Measurements from ENCODE around the gene S100A5. TPM values are rescaled to one million over a fixed set of nuclear protein-coding genes. Genes with fewer than 3 reads are reported as not detected.

S100A5 gene
- total and polyA plus RNA-seq, 10 of the 15 experiments (the other 5 are each of a cell fraction or from before 2014, with no cell fraction given), result 0.47 to 0.75 (median 0.56) TPM; not detected in 6

DNA sequence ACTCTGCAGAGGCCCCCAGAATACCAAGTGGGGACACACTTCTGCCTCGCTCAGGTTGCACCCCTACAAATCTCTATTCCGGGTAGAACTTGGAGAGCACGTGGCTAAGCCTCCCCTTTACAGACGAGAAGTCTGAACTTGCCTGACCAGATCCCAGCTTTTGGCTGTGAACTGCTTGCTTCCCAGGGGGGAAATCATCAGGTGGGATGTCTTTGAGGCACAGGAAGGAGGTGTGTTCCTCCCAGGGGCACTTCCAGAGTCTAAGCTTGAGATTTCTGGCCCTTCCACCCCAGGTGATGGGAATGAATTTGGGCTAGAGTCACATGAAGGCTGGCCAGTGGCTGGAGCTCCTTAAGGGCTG is 9.6 kb upstream of the S100A5 start (continued):
- TF ChIP-seq, protein P1, sequence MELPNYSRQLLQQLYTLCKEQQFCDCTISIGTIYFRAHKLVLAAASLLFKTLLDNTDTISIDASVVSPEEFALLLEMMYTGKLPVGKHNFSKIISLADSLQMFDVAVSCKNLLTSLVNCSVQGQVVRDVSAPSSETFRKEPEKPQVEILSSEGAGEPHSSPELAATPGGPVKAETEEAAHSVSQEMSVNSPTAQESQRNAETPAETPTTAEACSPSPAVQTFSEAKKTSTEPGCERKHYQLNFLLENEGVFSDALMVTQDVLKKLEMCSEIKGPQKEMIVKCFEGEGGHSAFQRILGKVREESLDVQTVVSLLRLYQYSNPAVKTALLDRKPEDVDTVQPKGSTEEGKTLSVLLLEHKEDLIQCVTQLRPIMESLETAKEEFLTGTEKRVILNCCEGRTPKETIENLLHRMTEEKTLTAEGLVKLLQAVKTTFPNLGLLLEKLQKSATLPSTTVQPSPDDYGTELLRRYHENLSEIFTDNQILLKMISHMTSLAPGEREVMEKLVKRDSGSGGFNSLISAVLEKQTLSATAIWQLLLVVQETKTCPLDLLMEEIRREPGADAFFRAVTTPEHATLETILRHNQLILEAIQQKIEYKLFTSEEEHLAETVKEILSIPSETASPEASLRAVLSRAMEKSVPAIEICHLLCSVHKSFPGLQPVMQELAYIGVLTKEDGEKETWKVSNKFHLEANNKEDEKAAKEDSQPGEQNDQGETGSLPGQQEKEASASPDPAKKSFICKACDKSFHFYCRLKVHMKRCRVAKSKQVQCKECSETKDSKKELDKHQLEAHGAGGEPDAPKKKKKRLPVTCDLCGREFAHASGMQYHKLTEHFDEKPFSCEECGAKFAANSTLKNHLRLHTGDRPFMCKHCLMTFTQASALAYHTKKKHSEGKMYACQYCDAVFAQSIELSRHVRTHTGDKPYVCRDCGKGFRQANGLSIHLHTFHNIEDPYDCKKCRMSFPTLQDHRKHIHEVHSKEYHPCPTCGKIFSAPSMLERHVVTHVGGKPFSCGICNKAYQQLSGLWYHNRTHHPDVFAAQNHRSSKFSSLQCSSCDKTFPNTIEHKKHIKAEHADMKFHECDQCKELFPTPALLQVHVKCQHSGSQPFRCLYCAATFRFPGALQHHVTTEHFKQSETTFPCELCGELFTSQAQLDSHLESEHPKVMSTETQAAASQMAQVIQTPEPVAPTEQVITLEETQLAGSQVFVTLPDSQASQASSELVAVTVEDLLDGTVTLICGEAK (IDR thresholded peaks at IDR 0.05; ENCODE audit: borderline replicate concordance), result no peak
- TF ChIP-seq FOS (IDR thresholded peaks at IDR 0.05; ENCODE audit: borderline replicate concordance, extremely low read depth, insufficient read length) (no peak), EED (IDR thresholded peaks at IDR 0.05; ENCODE audit: low read depth) (no peak), ETV6 (conservative IDR thresholded peaks at IDR 0.05 in 1 of 2, IDR thresholded peaks at IDR 0.05 in 1 of 2; ENCODE audit: borderline replicate concordance in 1 of 2, low read depth in 1 of 2) (no peak), NFIC (IDR thresholded peaks at IDR 0.05; ENCODE audit: low read depth, low read length) (no peak)

DNA sequence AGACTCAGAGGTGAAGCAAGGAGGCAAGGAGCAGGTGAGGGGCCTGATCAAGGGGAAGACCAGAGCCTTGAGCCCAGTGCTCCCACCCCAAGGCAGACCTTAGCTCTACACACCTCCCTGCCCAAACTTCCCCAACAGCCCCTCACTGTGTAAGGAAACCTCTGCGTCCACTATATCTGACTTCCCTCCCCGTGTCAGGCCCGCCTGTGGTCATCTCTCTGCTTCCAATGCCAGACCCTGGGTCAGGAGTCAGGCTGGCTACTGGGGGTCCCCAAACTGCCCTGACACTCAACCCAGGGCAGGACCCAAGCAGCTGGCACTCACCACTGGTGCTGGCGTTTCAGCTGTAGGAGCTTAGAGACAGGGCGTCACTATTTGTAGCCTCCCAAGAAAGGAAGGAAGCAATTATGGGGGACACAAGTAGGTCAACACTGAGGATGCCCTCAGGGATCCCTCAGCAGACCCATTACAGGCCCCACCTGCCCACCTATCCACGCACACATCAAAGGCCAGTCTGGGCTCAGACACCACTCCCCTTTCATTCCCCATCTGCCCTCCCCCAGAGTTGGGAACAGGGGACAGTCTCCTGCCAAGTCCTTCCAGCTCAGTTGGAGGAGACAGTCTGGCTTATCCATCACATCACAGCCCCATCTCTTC is 9.1 kb upstream of the S100A5 start:
- DNase-seq (ENCODE audit: low read depth, low spot score) (no peak), FAIRE-seq (no peak), ATAC-seq (no peak)
- no peak overlapping the region for H3K27ac ChIP-seq (ENCODE audit: control insufficient read depth, insufficient read depth)
- WGBS (ENCODE audit: insufficient coverage, insufficient replicate concordance, low lambda C conversion rate, missing lambda C conversion rate), result 69% methylated on average over 6 of the region's 6 CpGs
- H3K4me1 ChIP-seq (ENCODE audit: control insufficient read depth, insufficient read depth, low read length), result peaks cover 10% of the 10 kb centered on the region
- no peaks in the 10 kb centered on the region for H4K20me1 ChIP-seq (ENCODE audit: control insufficient read depth, insufficient read depth)
- no peak overlapping the region for H3K9ac ChIP-seq (ENCODE audit: control insufficient read depth, insufficient read depth, low read length)
- no peaks in the 10 kb centered on the region for H3K36me3 ChIP-seq (ENCODE audit: control insufficient read depth in 2 of 2, insufficient read depth in 2 of 2, low read length in 1 of 2)
- H2AFZ ChIP-seq (ENCODE audit: control insufficient read depth, low read depth, low read length), result no peak overlapping the region
- SMC1A ChIA-PET (ENCODE audit: uncharacterized antibody, unreplicated experiment), result interaction anchor here (0.8 to 2.5 kb wide), 3 partner anchors 15 to 39 kb away, joined by 3 to 15 read pairs (median 3); partner anchors contain the start of gene S100A6
- POLR2A ChIA-PET, result interaction anchor here (2.2 kb wide), 1 partner anchor 16 kb away, joined by 6 read pairs; the partner anchor contains the start of gene S100A2
- H3K4me2 ChIP-seq (ENCODE audit: control insufficient read depth, insufficient read depth), result no peak overlapping the region
- no peaks in the 10 kb centered on the region for H3K9me3 ChIP-seq (replicated peaks; ENCODE audit: control insufficient read depth, insufficient read depth, low read length)
- H3K79me2 ChIP-seq (ENCODE audit: control insufficient read depth, insufficient read depth, low read length), result no peaks in the 10 kb centered on the region
- H3K4me3 ChIP-seq, result no peak overlapping the region
- intact Hi-C loops (cut with micrococcal nuclease; ENCODE audit: unreplicated experiment) (no loop called here), in situ Hi-C loops (cut with MboI) (no loop called here)
- H3K27me3 ChIP-seq (replicated peaks in 1 of 2; ENCODE audit: control insufficient read depth in 2 of 2, insufficient read depth in 2 of 2, low read length in 1 of 2), result no peaks in the 10 kb centered on the region
- RAD21 ChIA-PET (ENCODE audit: unreplicated experiment), result interaction anchor here (1.4 kb wide), 2 partner anchors 15 to 16 kb away, joined by 5 to 6 read pairs; partner anchors contain the start of genes S100A2 and S100A6
- CTCF ChIA-PET, result interaction anchor here (0.8 to 3.4 kb wide), 6 partner anchors 11 to 39 kb away, joined by 3 to 27 read pairs (median 4); no protein-coding TSS in a partner anchor
- no TSS peak for BruUV-seq (replicated peaks)
- TF ChIP-seq, protein P2, sequence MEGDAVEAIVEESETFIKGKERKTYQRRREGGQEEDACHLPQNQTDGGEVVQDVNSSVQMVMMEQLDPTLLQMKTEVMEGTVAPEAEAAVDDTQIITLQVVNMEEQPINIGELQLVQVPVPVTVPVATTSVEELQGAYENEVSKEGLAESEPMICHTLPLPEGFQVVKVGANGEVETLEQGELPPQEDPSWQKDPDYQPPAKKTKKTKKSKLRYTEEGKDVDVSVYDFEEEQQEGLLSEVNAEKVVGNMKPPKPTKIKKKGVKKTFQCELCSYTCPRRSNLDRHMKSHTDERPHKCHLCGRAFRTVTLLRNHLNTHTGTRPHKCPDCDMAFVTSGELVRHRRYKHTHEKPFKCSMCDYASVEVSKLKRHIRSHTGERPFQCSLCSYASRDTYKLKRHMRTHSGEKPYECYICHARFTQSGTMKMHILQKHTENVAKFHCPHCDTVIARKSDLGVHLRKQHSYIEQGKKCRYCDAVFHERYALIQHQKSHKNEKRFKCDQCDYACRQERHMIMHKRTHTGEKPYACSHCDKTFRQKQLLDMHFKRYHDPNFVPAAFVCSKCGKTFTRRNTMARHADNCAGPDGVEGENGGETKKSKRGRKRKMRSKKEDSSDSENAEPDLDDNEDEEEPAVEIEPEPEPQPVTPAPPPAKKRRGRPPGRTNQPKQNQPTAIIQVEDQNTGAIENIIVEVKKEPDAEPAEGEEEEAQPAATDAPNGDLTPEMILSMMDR (IDR thresholded peaks at IDR 0.05 in 2 of 3, conservative IDR thresholded peaks at IDR 0.05 in 1 of 3; ENCODE audit: control insufficient read depth in 2 of 3, extremely low read depth in 1 of 3, insufficient read depth in 1 of 3, low read depth in 3 of 3, low read length in 3 of 3), result no peak
- TF ChIP-seq SIN3A (IDR thresholded peaks at IDR 0.05; ENCODE audit: low read depth, low read length) (no peak), NR2F1 (conservative IDR thresholded peaks at IDR 0.05) (no peak), DPF2 (IDR thresholded peaks at IDR 0.05) (no peak), TAF1 (IDR thresholded peaks at IDR 0.05; ENCODE audit: borderline replicate concordance, low read depth, low read length) (no peak), RAD51 (IDR thresholded peaks at IDR 0.05) (no peak), CEBPB (IDR thresholded peaks at IDR 0.05; ENCODE audit: borderline replicate concordance in 1 of 2, low read depth in 2 of 2, low read length in 2 of 2) (no peak), ESRRA (IDR thresholded peaks at IDR 0.05; ENCODE audit: low read length) (no peak), HDAC2 (IDR thresholded peaks at IDR 0.05) (no peak)

All from GM12878 (cell line).